ENCODE measurements around the gene METTL8. TPM values are rescaled to one million over a fixed set of nuclear protein-coding genes. Genes with fewer than 3 reads are reported as not detected.

The METTL8 gene
- total and polyA plus RNA-seq, 2 of the 13 experiments (the other 11 are each of a cell fraction or from before 2014, with no cell fraction given): 18.6 to 68.2 TPM

DNA sequence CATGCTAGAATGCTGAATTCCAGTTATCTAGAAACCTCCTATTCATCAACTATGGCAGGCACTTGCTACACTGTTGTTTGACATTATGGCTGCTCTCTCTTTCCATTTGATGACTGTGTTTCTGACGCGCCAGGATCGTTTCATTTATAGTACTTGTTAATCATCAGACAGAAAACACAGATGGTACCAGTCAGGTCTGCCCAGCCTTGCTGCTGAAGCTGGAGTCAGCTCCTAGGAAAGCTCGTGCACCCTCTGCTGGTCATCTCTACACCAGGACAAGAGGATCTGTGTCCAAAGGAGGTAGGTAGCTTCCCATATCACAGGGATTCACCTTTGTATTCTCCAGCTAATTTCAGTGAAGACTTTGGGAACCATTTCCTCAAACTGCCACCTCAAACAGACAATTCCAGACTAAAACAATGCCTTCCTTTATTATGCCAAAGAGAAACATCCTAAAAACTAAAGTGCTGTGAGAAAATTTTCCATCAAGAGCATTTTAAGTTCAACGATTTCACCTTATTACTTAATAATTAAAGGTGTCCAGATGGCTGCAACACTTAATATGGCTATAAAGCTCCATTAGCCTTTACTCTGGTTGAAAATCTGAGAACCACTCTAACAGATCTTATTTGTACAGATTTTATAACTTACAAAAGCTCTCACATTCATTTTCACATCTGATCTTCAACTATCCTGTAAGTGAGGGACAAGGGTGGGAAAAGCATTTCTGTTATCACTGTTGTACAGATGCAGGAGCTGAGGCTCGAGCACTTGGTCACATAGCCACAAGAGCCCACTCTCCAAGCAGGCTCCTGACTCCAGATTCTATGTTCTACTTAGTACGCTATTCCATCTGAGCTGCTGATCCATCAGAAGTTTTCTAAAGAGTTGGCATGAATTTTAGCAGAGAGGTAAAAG is 17.5 kb downstream of the METTL8 start:
- H2AFZ ChIP-seq (ENCODE audit: low read length): no peak overlapping the region
- H3K27ac ChIP-seq (ENCODE audit: extremely low read length, insufficient read depth, low read length): no peak overlapping the region
- ATAC-seq (peak; percentile 100), DNase-seq (ENCODE audit: low spot score) (peak; percentile 87), FAIRE-seq (peak; percentile 94)
- H4K20me1 ChIP-seq (ENCODE audit: insufficient read depth, low read length): peaks cover 5% of the 10 kb centered on the region; the same call in 1 of the 2 replicates
- peak overlapping the region; percentile 40 for H3K4me2 ChIP-seq (ENCODE audit: low read depth, low read length)
- no peak overlapping the region for H3K4me3 ChIP-seq (replicated peaks in 1 of 3; ENCODE audit: insufficient read depth in 1 of 3, low read depth in 2 of 3, low read length in 3 of 3)
- H3K4me1 ChIP-seq (ENCODE audit: insufficient read depth, low read length): peaks cover 9% of the 10 kb centered on the region
- H3K9me3 ChIP-seq (ENCODE audit: low read length): no peaks in the 10 kb centered on the region
- no TSS peak for BruUV-seq (replicated peaks)
- H3K36me3 ChIP-seq (replicated peaks in 1 of 2; ENCODE audit: control insufficient read depth in 1 of 2, insufficient read depth in 2 of 2, low read length in 2 of 2): no peaks in the 10 kb centered on the region; a peak in 2 of 5 replicates
- CTCF ChIA-PET (ENCODE audit: low intra/inter-chr PET ratio, low total read pairs): interaction anchor here (0.7 to 1.6 kb wide), 2 partner anchors 329 to 443 kb away, joined by 3 to 15 read pairs; no protein-coding TSS in a partner anchor
- H3K9ac ChIP-seq (ENCODE audit: insufficient read depth, low read depth, low read length): no peak overlapping the region
- in situ Hi-C loops (cut with HindIII; ENCODE audit: extremely low pct_ligation_motif_present, low pct_unique_long_range_greater_than_20kb): loop anchor here (5.0 kb wide), 2 partner anchors 259 to 444 kb away; no protein-coding TSS in a partner anchor
- H3K27me3 ChIP-seq (ENCODE audit: control insufficient read depth in 1 of 2, insufficient read depth in 2 of 2, low read length in 2 of 2): no peaks in the 10 kb centered on the region
- POLR2A ChIA-PET: interaction anchor here (1.4 to 3.3 kb wide), 4 partner anchors 16 to 487 kb away, joined by 9 to 21 read pairs (median 18); partner anchors contain the start of genes DCAF17, GORASP2, METTL8 and TLK1
- peaks cover 45% of the 10 kb centered on the region for H3K79me2 ChIP-seq (ENCODE audit: insufficient read depth, low read length)
- intact Hi-C loops (cut with micrococcal nuclease; ENCODE audit: unreplicated experiment): loop anchor here (1.0 to 10.0 kb wide), 5 partner anchors 151 to 443 kb away; no protein-coding TSS in a partner anchor
- WGBS (ENCODE audit: low lambda C conversion rate): 36% methylated on average over 7 of the region's 7 CpGs
- TF ChIP-seq, protein P1, sequence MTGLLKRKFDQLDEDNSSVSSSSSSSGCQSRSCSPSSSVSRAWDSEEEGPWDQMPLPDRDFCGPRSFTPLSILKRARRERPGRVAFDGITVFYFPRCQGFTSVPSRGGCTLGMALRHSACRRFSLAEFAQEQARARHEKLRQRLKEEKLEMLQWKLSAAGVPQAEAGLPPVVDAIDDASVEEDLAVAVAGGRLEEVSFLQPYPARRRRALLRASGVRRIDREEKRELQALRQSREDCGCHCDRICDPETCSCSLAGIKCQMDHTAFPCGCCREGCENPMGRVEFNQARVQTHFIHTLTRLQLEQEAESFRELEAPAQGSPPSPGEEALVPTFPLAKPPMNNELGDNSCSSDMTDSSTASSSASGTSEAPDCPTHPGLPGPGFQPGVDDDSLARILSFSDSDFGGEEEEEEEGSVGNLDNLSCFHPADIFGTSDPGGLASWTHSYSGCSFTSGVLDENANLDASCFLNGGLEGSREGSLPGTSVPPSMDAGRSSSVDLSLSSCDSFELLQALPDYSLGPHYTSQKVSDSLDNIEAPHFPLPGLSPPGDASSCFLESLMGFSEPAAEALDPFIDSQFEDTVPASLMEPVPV (CRISPR knock-in tag; IDR thresholded peaks at IDR 0.05): no peak
- TF ChIP-seq ZNF776 (CRISPR knock-in tag; IDR thresholded peaks at IDR 0.05) (no peak), ZNF3 (CRISPR knock-in tag; IDR thresholded peaks at IDR 0.05) (no peak), NCOA5 (CRISPR knock-in tag; IDR thresholded peaks at IDR 0.05) (no peak), NKX3-1 (CRISPR knock-in tag; IDR thresholded peaks at IDR 0.05) (no peak), NR2C2 (CRISPR knock-in tag; IDR thresholded peaks at IDR 0.05; ENCODE audit: borderline replicate concordance) (no peak), RBAK (CRISPR knock-in tag; IDR thresholded peaks at IDR 0.05) (no peak), ZNF549 (CRISPR knock-in tag; IDR thresholded peaks at IDR 0.05) (no peak), ZNF737 (CRISPR knock-in tag; IDR thresholded peaks at IDR 0.05; ENCODE audit: borderline replicate concordance) (no peak), ZNF766 (CRISPR knock-in tag; IDR thresholded peaks at IDR 0.05; ENCODE audit: borderline replicate concordance) (no peak), SMAD3 (CRISPR knock-in tag; IDR thresholded peaks at IDR 0.05) (0 out of 2 replicates have a peak, but pooled peaks have one; percentile 31), ZNF556 (CRISPR knock-in tag; IDR thresholded peaks at IDR 0.05; ENCODE audit: borderline replicate concordance) (no peak), KLF9 (CRISPR knock-in tag; IDR thresholded peaks at IDR 0.05; ENCODE audit: low read depth) (no peak), PHF20 (CRISPR knock-in tag; IDR thresholded peaks at IDR 0.05) (no peak), LCORL (IDR thresholded peaks at IDR 0.05) (no peak), LCORL (CRISPR knock-in tag; IDR thresholded peaks at IDR 0.05) (peak; percentile 31; the same call in 1 of the 2 replicates), ZNF205 (CRISPR knock-in tag; IDR thresholded peaks at IDR 0.05) (0 out of 2 replicates have a peak, but pooled peaks have one; percentile 25), ZNF552 (CRISPR knock-in tag; IDR thresholded peaks at IDR 0.05; ENCODE audit: borderline replicate concordance) (no peak), SMARCE1 (IDR thresholded peaks at IDR 0.05; ENCODE audit: borderline replicate concordance) (no peak), ZNF782 (CRISPR knock-in tag; IDR thresholded peaks at IDR 0.05; ENCODE audit: borderline replicate concordance) (no peak)
- TF ChIP-seq, protein P2, sequence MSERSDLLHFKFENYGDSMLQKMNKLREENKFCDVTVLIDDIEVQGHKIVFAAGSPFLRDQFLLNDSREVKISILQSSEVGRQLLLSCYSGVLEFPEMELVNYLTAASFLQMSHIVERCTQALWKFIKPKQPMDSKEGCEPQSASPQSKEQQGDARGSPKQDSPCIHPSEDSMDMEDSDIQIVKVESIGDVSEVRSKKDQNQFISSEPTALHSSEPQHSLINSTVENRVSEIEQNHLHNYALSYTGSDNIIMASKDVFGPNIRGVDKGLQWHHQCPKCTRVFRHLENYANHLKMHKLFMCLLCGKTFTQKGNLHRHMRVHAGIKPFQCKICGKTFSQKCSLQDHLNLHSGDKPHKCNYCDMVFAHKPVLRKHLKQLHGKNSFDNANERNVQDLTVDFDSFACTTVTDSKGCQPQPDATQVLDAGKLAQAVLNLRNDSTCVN (CRISPR knock-in tag; IDR thresholded peaks at IDR 0.05; ENCODE audit: borderline replicate concordance): no peak
- TF ChIP-seq, protein P3, sequence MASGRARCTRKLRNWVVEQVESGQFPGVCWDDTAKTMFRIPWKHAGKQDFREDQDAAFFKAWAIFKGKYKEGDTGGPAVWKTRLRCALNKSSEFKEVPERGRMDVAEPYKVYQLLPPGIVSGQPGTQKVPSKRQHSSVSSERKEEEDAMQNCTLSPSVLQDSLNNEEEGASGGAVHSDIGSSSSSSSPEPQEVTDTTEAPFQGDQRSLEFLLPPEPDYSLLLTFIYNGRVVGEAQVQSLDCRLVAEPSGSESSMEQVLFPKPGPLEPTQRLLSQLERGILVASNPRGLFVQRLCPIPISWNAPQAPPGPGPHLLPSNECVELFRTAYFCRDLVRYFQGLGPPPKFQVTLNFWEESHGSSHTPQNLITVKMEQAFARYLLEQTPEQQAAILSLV (CRISPR knock-in tag; IDR thresholded peaks at IDR 0.05; ENCODE audit: borderline replicate concordance): no peak

Data from HepG2 (cell line).